Astrocyte (in vitro differentiated cells and primary cell): Measurements from ENCODE around the gene F2.

ENCODE experiments used
- EZH2 ChIP-seq: IDR thresholded peaks from 2 replicates; pipeline ENCODE4 v1.6.1; 2012; ENCODE audit warnings: mild to moderate bottlenecking, low read length, inconsistent platforms; ENCODE audit not compliant: insufficient read depth
- TF ChIP-seq, protein P1 (sequence below): IDR thresholded peaks from 2 replicates; pipeline ENCODE4 v1.5.1; 2011; ENCODE audit warnings: low read depth, mild to moderate bottlenecking, inconsistent platforms, low read length, moderate library complexity; ENCODE audit not compliant: insufficient read depth

DNA sequence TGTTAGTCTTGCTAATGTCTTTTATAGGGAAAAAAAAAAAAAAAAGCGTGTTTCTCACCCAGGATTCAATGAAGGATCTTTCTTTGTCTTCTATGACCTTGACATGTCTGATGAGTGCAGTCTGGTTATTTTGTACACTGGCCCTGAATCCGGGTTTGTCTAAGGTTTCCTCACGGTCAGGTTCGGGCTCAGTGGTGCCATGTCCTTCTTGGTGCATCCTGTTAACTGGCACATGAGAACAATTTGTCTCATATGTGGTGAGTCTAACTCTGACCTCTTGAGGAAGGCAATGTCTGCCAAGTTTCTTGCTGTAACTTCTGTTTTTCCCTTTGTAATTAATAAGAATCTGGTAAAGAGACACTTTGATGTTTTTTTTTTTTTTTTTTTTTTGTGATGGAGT, 12.5 kb downstream of the F2 start:
- TF ChIP-seq, protein P1, sequence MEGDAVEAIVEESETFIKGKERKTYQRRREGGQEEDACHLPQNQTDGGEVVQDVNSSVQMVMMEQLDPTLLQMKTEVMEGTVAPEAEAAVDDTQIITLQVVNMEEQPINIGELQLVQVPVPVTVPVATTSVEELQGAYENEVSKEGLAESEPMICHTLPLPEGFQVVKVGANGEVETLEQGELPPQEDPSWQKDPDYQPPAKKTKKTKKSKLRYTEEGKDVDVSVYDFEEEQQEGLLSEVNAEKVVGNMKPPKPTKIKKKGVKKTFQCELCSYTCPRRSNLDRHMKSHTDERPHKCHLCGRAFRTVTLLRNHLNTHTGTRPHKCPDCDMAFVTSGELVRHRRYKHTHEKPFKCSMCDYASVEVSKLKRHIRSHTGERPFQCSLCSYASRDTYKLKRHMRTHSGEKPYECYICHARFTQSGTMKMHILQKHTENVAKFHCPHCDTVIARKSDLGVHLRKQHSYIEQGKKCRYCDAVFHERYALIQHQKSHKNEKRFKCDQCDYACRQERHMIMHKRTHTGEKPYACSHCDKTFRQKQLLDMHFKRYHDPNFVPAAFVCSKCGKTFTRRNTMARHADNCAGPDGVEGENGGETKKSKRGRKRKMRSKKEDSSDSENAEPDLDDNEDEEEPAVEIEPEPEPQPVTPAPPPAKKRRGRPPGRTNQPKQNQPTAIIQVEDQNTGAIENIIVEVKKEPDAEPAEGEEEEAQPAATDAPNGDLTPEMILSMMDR, result no peak
- no peak for TF ChIP-seq EZH2
